HG02852 (cell line): ENCODE results near the gene GFOD2.
"Not testable (repeated sequence)": the region's sequence is repeated elsewhere in the genome, so short reads cannot be mapped to it uniquely, and the experiment has no call there.

Experiments
- ATAC-seq: cut with Tn5 transposase; IDR thresholded peaks from one replicate; pipeline ENCODE4 v1.9.1; 2021; ENCODE audit warnings: mild to moderate bottlenecking, moderate library complexity; ENCODE audit not compliant: unreplicated experiment

Gene GFOD2

GRCh38 chr16:67707210-67707609 is 11.9 kb downstream of the GFOD2 start:
- no peak for ATAC-seq

GRCh38 chr16:67704110-67704509 is 15.0 kb downstream of the GFOD2 start:
- ATAC-seq: no peak

- no peak for ATAC-seq
Measured at GRCh38 chr16:67703626-67704025, 15.5 kb downstream of the GFOD2 start.

GRCh38 chr16:67702130-67702529 is 17.0 kb downstream of the GFOD2 start:
- no peak for ATAC-seq

- no peak for ATAC-seq
Measured at GRCh38 chr16:67701420-67701819, 17.7 kb downstream of the GFOD2 start.

- no peak for ATAC-seq
Measured at GRCh38 chr16:67699265-67699664, 19.9 kb downstream of the GFOD2 start.

- no peak for ATAC-seq
Measured at GRCh38 chr16:67697422-67698185, 21.5 kb downstream of the GFOD2 start.

- no peak for ATAC-seq
Measured at GRCh38 chr16:67694611-67695010, 24.5 kb downstream of the GFOD2 start.

- ATAC-seq: not testable (repeated sequence)
Measured at GRCh38 chr16:67693517-67694285, 25.4 kb downstream of the GFOD2 start.

GRCh38 chr16:67685388-67686112 is 33.6 kb downstream of the GFOD2 start:
- ATAC-seq: no peak

GRCh38 chr16:67683767-67684166 is 35.3 kb downstream of the GFOD2 start:
- ATAC-seq: no peak

- ATAC-seq: no peak
Measured at GRCh38 chr16:67679935-67680897, 38.9 kb downstream of the GFOD2 start.

- ATAC-seq: no peak
Measured at GRCh38 chr16:67678354-67679023, 40.6 kb downstream of the GFOD2 start.

GRCh38 chr16:67677712-67678111 is 41.4 kb downstream of the GFOD2 start:
- no peak for ATAC-seq

- ATAC-seq: no peak
Measured at GRCh38 chr16:67676939-67677338, 42.2 kb downstream of the GFOD2 start.

- no peak for ATAC-seq
Measured at GRCh38 chr16:67676516-67676915, 42.6 kb downstream of the GFOD2 start.

GRCh38 chr16:67675999-67676398 is 43.1 kb downstream of the GFOD2 start:
- ATAC-seq: no peak

- no peak for ATAC-seq
Measured at GRCh38 chr16:67675579-67675935, 43.6 kb downstream of the GFOD2 start.

GRCh38 chr16:67674851-67675578 is 44.1 kb downstream of the GFOD2 start:
- ATAC-seq: no peak
